ENCODE measurements around the gene RHBDL1. TPM values are rescaled to one million over a fixed set of nuclear protein-coding genes. Genes with fewer than 3 reads are reported as not detected.

Gene RHBDL1
- total and polyA plus RNA-seq, 4 donors, result 0.35 to 0.84 (median 0.70) TPM

DNA sequence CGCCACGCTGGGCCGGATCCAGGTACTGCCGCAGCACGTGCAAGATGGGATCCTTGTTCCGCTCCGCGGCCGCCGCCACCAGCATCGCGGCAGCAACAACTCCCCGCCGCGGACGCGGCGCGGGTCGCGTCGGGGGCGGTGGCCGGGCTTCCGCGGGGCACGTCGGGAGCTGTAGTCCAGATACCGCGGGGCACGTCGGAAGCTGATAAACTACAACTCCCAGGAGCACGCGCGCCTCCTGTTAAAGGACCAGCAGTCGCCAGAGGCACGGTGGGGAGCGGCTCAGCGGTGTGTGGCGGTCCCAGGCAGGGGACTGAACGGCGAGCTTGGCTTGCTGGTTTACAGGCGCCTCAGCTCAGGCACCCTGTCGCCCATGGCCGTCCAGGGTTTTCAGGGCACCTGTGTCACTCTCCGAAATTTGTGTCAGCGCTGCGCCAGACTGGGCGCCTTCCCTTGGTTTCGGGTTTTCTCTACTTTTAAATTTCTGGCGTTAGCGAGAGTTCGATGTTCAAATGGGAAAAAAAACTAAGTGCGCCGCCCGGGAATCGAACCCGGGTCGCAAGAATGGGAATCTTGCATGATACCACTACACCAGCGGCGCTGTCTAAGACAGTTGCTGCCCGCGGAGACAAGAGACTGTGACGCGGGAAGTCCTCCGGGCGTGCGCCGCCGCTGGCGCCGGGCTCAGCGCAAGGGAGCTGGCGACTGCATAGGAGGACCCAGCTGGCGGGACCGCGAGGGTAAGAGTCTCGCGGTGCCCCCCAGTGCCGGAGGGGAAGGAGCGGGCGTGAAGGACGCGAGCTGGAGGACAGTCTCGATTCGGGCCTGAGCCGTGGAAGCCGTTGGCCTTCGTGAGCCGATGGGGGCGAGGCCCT lies 39.0 kb upstream of the RHBDL1 start, which contains the start of gene METTL26:
Gene METTL26 (minus strand): TSS at position 100 of the 875 bp plus-strand sequence. CDS start 15 bp downstream, at position 85.
- Histone ChIP-seq H3K36me3 (ENCODE audit: control insufficient read depth in 4 of 4, insufficient read depth in 3 of 4, low read depth in 1 of 4, low read length in 3 of 4) (peaks cover 0 to 7% (median 0%) of the 10 kb centered on the region in 4 donors), H3K9ac (ENCODE audit: low read depth in 1 of 2, low read length in 2 of 2) (peak within 1 kb of the TSS; percentile 63 to 89), H3K27me3 (ENCODE audit: control insufficient read depth in 4 of 4, insufficient read depth in 4 of 4, low read length in 3 of 4) (no peaks in the 10 kb centered on the region), H3K9me3 (ENCODE audit: control insufficient read depth in 4 of 4, low read length in 3 of 4) (no peaks in the 10 kb centered on the region), H3K27ac (ENCODE audit: low read depth in 1 of 2, low read length in 2 of 2) (peak within 1 kb of the TSS; percentile 84 to 99), H3K4me1 (ENCODE audit: control insufficient read depth in 4 of 4, insufficient read depth in 4 of 4, low read length in 3 of 4) (peaks cover 8 to 38% (median 19%) of the 10 kb centered on the region in 4 donors), H3K4me3 (ENCODE audit: low read depth in 1 of 3, low read length in 3 of 3) (peak within 1 kb of the TSS; percentile 60 to 88 (median 80))
- WGBS, result under 1% methylated on average over 91 of the region's 91 CpGs
- TF ChIP-seq SP1 (IDR thresholded peaks at IDR 0.05), result peak; percentile 6
- TF ChIP-seq NR2F2 (IDR thresholded peaks at IDR 0.05), result no peak
- peak in 1 of 2 donors; percentile 69 for TF ChIP-seq GABPA (IDR thresholded peaks at IDR 0.05 in 1 of 2, conservative IDR thresholded peaks at IDR 0.05 in 1 of 2)
- peak in 1 of 2 donors; percentile 11 for TF ChIP-seq RAD21 (IDR thresholded peaks at IDR 0.05)
- no peak for TF ChIP-seq FOXA1 (IDR thresholded peaks at IDR 0.05)
- TF ChIP-seq, protein P1, sequence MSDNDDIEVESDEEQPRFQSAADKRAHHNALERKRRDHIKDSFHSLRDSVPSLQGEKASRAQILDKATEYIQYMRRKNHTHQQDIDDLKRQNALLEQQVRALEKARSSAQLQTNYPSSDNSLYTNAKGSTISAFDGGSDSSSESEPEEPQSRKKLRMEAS (IDR thresholded peaks at IDR 0.05), result peak; percentile 88
- TF ChIP-seq, protein P2, sequence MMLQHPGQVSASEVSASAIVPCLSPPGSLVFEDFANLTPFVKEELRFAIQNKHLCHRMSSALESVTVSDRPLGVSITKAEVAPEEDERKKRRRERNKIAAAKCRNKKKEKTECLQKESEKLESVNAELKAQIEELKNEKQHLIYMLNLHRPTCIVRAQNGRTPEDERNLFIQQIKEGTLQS (IDR thresholded peaks at IDR 0.05), result peak; percentile 100
- TF ChIP-seq YY1 (IDR thresholded peaks at IDR 0.05), result peak; percentile 56
- peak; percentile 94 for DNase-seq (ENCODE audit: low spot score)

DNA sequence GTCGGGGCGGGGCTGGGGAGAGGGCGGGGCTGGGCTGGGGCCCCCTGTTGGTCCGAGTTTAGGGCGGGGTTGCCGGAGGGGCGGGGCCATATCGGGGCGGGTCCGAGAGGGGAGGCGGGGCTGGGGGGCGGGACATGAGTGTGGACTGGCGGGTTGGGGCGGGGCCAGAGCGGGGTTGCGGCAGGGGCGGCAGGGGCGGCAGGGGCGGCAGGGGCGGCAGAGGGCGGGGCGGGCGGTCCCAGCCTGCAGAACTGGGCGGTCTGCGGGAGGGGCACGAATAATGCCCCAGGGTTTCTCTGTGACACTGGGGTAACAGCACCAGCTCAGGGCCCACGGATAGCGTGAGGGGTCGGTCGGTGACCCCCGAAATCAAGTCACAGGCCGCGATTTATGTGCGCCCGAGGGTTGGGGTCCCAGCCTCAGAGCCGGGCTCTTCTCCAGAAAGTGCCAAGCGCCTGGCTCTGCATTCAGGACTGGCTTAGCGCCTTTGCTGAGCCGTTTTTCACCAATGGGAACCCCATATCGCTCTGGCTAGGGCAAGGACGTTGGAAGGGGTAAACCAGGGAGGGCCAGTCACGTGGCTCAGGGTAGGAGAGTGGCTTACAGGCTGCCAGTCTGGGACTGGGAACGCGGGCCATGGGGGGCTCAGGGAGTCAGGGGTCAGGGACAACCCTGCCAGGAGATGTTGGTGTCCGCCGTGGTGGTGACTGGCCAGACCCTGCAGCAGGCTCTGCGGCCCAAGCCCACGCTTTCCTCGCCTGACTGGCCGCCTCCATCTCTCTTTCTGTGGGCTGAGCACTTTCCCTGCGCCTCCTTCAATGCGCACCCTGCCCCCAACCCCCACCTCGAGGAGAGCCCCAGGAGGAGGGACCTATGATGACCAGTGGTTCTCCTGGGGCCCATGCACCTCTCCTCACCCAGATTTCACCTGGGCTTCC lies 38.1 kb upstream of the RHBDL1 start:
- Histone ChIP-seq H3K9me3 (ENCODE audit: control insufficient read depth in 4 of 4, low read length in 3 of 4) (no peaks in the 10 kb centered on the region), H3K9ac (ENCODE audit: low read depth in 1 of 2, low read length in 2 of 2) (no peak overlapping the region), H3K4me1 (ENCODE audit: control insufficient read depth in 4 of 4, insufficient read depth in 4 of 4, low read length in 3 of 4) (peaks cover 8 to 40% (median 20%) of the 10 kb centered on the region in 4 donors), H3K4me3 (ENCODE audit: low read depth in 1 of 3, low read length in 3 of 3) (peak overlapping the region; percentile 60 to 88 (median 80)), H3K27me3 (ENCODE audit: control insufficient read depth in 4 of 4, insufficient read depth in 4 of 4, low read length in 3 of 4) (no peaks in the 10 kb centered on the region), H3K36me3 (ENCODE audit: control insufficient read depth in 4 of 4, insufficient read depth in 3 of 4, low read depth in 1 of 4, low read length in 3 of 4) (peaks cover 0 to 8% (median 0%) of the 10 kb centered on the region in 4 donors), H3K27ac (ENCODE audit: low read depth in 1 of 2, low read length in 2 of 2) (peak overlapping the region; percentile 84 to 99)
- no peak for TF ChIP-seq EGR1 (IDR thresholded peaks at IDR 0.05; ENCODE audit: low read depth in 2 of 2)
- TF ChIP-seq SP1 (IDR thresholded peaks at IDR 0.05), result peak; percentile 15
- TF ChIP-seq, protein P3, sequence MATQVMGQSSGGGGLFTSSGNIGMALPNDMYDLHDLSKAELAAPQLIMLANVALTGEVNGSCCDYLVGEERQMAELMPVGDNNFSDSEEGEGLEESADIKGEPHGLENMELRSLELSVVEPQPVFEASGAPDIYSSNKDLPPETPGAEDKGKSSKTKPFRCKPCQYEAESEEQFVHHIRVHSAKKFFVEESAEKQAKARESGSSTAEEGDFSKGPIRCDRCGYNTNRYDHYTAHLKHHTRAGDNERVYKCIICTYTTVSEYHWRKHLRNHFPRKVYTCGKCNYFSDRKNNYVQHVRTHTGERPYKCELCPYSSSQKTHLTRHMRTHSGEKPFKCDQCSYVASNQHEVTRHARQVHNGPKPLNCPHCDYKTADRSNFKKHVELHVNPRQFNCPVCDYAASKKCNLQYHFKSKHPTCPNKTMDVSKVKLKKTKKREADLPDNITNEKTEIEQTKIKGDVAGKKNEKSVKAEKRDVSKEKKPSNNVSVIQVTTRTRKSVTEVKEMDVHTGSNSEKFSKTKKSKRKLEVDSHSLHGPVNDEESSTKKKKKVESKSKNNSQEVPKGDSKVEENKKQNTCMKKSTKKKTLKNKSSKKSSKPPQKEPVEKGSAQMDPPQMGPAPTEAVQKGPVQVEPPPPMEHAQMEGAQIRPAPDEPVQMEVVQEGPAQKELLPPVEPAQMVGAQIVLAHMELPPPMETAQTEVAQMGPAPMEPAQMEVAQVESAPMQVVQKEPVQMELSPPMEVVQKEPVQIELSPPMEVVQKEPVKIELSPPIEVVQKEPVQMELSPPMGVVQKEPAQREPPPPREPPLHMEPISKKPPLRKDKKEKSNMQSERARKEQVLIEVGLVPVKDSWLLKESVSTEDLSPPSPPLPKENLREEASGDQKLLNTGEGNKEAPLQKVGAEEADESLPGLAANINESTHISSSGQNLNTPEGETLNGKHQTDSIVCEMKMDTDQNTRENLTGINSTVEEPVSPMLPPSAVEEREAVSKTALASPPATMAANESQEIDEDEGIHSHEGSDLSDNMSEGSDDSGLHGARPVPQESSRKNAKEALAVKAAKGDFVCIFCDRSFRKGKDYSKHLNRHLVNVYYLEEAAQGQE (IDR thresholded peaks at IDR 0.05), result peak; percentile 9
- TF ChIP-seq, protein P4, sequence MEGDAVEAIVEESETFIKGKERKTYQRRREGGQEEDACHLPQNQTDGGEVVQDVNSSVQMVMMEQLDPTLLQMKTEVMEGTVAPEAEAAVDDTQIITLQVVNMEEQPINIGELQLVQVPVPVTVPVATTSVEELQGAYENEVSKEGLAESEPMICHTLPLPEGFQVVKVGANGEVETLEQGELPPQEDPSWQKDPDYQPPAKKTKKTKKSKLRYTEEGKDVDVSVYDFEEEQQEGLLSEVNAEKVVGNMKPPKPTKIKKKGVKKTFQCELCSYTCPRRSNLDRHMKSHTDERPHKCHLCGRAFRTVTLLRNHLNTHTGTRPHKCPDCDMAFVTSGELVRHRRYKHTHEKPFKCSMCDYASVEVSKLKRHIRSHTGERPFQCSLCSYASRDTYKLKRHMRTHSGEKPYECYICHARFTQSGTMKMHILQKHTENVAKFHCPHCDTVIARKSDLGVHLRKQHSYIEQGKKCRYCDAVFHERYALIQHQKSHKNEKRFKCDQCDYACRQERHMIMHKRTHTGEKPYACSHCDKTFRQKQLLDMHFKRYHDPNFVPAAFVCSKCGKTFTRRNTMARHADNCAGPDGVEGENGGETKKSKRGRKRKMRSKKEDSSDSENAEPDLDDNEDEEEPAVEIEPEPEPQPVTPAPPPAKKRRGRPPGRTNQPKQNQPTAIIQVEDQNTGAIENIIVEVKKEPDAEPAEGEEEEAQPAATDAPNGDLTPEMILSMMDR (IDR thresholded peaks at IDR 0.05; ENCODE audit: low read depth, low read length, missing input control), result no peak
- no peak for TF ChIP-seq GABPA (IDR thresholded peaks at IDR 0.05 in 1 of 2, conservative IDR thresholded peaks at IDR 0.05 in 1 of 2)
- 16% methylated on average over 53 of the region's 53 CpGs for WGBS
- DNase-seq (ENCODE audit: low spot score), result peak; percentile 95

Data from liver (tissue), 9 donors.